SKM-1 (cell line): ENCODE results near the gene MORN1.

ENCODE experiments used
- DNase-seq: peaks from one replicate; lab custom pipeline; 2025; ENCODE audit not compliant: unreplicated experiment; lab: John Stamatoyannopoulos, UW

Gene MORN1

GRCh38 chr1:2422523-2422922, 31.2 kb upstream of the MORN1 start:
- DNase-seq: no peak

DNA sequence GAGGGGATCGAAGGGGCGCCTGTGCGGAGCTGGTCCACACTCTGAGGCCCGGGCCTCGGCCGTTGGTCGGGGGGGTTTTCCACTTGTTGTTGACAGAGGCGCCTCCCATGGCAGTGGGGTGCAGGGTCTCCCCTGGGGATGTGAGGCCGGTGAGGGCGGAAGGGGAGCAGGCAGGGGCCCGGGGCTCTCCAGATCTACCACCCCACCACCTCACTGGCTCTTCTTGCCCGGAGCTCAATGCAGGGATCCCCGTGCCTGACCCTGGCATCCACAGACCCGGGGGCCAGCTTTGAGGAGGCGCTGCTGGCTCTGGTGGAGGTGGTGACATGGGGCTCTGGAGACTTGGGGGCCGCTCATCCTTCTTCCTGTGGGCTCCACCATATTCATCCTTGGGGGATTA, 28.1 kb upstream of the MORN1 start:
- no peak for DNase-seq

- no peak for DNase-seq
These were observed 27.5 kb upstream of the MORN1 start for GRCh38 chr1:2418791-2419320.

- DNase-seq: no peak
These were observed 26.5 kb upstream of the MORN1 start for GRCh38 chr1:2417833-2418225.

DNA sequence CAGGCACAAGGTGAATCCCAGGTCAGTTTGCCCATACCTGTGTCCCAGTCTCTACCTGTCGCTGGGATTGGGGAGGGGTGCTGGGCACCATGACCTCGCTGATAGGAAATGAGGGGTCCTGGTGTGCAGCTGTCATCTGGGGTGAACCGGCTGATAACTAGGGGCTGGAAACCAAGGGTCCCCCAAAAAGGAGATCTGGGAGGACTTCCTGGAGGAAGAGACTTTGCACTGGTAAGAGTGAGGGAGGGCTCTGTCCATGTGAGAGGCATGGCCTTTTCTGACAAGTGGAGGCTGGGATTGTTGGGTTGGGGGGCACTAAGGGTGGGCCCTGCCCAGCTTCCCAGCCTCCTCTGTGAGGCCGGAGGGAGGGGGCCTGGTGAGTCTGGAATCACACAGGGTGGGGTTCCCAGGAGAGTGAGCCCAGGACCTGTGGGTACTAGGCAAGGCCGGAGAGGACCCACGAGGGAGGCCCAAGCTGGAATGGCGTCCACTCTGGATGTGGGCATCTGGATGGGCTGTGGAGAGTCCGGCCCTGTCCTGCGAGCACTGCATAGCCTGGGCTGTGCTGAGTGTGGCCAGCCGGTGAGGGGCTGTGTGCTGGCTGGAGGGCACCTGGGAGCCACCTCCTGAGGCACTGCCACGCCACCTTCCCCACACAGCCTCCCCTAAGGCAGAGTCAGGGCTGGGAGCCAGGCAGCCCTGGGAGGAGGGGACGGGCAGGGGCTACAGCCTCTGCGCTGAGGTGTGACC, 25.9 kb upstream of the MORN1 start:
- DNase-seq: no peak

DNA sequence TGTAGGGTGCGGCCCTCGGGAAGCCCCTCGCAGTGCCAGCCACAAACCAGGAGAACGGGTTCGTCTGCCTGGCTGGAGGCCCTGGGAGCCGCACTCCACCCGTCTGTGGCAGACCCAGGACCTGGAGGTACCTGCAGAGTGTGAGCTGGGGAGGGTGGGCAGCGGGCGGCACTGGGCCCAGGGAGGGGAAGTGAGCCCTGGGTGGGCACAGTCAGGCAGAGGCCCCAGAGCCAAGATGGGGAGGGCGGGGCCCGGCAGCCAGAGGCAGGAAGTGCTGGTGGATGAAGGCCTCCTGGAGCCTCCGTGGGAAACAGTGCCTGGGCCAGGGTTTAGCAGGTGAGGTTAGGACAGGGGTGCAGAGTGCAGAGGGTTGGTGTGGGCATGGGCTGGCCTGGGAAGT, 25.0 kb upstream of the MORN1 start:
- DNase-seq: no peak

DNA sequence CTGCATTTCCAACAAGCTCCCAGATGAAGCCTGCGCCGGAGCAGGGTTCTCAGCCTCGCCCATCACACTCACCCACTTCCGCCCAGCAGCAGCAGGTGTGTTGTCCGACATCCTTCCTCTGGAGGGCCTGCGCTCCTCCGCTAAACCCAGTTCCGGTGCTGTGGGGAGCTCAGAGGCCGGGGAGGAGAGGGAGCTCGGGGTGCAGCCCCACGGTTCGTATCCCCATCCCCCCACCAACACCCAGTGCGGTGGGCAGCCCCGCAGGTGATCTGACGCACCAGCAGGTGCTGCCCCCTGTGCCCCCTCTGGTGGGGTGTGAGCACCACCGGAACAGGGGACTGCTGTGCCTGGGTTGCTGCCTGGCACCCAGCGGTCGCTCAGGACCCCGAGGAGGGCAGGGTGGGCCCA, 24.5 kb upstream of the MORN1 start:
- no peak for DNase-seq

- no peak for DNase-seq
These were observed 24.0 kb upstream of the MORN1 start for GRCh38 chr1:2415337-2415736.

GRCh38 chr1:2414297-2414958, 23.1 kb upstream of the MORN1 start:
- peak; percentile 29 for DNase-seq

GRCh38 chr1:2413495-2414296, 22.3 kb upstream of the MORN1 start:
- DNase-seq: no peak

GRCh38 chr1:2412773-2413494, 21.6 kb upstream of the MORN1 start:
- no peak for DNase-seq

DNA sequence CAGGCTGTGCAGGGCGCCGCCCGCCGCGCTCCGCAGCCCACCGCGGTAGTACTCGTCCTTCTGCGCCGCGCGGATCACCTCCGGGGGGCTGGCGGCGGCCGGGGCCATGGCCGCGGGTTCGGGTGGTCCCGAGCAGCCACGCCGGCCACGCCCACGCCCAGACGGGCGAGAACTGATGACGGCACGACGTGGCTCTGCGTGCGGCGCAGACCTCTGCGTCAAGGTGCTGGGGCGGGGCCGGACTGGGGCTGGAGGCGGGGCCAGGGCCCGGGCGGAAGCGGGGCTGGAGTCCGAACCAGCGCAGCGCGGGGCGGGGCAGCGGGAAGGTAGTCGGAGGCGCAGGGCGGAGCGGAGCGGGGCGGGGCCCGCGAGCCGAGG, 21.0 kb upstream of the MORN1 start, which contains the start of gene PEX10:
PEX10 (minus strand) TSS at position 170 of the 378 bp plus-strand sequence; CDS start at position 108, 62 bp downstream.
- peak; percentile 83 for DNase-seq

GRCh38 chr1:2411801-2412394, 20.5 kb upstream of the MORN1 start:
- no peak for DNase-seq

DNA sequence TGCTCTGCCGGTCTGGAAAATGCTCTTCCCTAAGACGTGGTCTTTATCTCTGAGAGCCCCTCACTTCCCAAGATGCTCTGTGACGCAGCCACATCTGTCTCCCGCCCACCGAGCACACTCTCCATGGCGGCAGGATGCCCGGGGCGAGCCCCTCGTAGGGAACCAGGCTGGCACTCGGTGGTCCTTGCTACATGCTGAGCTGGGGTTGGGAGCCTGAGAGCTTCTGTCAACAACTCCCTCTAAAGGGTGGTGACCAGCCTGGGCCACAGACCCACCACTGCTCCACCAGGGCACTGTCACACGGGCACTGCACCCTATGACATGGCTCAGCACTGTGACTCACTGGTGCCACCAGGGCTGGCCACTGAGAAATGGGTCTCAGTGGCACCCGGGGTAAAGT, 18.4 kb upstream of the MORN1 start:
- no peak for DNase-seq

DNA sequence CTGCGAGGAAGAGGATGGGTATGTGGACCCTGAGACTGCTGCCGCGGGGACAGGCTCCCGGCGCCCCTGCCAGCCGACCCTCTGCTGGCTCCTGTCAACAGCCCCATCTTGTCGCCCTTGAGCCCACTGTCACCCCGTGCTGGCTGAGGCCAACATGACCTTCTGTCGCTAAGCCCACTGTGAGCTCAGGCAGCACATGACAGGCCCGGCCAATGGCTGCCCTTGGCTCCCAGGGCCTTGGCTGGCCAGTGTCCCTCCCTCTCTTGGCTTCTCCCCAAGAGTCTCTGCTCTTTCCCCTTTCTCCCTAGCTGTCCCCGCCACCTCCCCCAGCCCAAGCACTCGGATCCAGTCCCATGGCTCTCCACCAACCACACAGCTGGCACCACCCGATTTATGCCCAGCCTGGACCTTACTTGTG, 17.5 kb upstream of the MORN1 start:
- no peak for DNase-seq

DNA sequence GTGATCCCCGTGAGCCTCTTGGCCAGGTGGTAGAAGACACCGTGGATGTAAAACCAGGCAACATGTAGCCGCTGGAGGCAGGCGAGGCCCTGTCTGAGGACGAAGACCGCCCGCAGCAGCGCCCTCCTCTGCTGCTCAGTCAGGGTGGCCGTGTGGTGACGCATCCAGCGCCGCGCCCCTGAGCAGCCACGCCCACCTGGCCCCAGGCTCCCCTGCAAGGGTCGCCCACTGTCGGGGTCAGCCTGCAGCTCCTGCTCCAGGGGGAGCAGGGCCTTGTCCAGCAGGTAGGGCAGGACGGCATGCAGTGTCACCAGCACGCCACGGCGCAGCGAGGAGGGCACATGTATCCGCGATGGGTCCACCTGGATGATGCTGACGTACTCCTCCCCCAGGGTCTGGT, 17.1 kb upstream of the MORN1 start:
- no peak for DNase-seq

GRCh38 chr1:2407991-2408275, 16.6 kb upstream of the MORN1 start:
- no peak for DNase-seq

DNA sequence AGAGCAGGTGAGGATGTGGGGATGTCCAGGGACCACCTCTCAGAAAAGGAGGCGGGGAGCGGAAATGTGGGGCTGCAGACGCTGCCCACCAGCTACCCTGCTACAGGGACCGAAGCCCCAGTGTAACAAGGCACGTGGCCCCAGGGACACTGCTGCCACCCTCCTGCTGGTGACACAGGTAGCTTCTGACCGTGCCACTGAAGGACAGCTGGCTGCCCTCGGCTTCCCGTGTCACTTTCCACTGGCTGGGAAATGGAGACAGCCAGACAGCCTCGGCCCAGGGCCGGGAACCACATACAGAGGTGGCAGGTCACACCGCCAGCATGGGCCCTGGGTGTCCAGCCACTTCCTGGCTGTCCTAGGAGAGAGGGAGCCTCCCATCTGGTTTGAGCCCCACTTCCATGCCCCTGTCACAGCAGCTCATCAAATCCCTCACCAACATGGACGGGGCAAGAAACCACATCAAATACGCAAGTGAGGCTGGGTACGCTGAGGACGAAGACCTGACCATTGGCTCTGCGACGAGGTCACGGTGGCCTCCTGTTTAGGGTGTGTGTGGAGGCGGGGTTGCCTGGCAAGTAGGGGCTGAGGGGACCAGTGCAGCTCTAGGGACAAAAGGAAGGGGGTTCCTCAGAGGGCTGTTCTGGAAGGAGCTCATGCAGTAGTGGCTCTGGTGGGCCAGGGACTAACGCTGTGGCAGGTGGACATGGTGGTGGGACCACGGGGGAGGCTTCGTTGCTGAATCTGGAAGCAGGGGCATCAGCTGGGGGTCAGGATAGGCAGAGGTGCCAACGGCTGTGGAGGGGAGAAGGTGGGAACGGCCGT, 16.0 kb upstream of the MORN1 start:
- no peak for DNase-seq

DNA sequence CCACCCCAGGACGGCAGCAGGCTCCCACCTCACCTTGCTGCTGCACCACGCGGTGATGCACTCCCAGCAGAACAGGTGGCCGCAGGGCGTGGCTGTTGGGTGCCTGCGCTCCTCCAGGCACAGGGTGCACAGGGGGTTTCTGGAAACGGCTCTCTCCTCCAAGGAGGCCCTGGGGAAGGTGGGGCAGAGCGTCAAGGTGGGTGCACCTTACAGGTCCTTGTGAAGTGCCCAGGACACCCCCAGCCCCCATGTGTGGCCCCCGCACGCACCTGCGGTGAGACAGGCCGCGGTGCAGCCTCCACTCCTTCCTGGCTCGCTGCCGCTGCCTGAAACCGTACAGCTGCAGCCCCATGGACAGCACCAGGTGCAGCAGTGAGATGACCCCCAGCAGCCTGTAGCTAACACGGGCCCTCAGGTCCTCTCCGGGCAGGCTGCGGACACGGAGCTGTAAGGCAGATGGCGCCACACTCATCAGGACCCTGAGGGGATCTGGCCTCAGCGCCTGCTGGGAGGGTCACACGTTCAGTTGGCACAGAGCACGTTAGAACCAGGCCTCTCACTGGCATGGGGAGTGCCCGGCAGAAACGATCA, 15.2 kb upstream of the MORN1 start:
- DNase-seq: no peak
